IMR-90 (cell line): ENCODE measurements around the gene DOCK4.

Source experiments
- CTCF ChIP-seq: conservative IDR thresholded peaks from 2 replicates; pipeline ENCODE4 v1.5.1; 2012; ENCODE audit warnings: mild to moderate bottlenecking, low read depth, low read length, improper control_type of control experiment
- FOS ChIP-seq: fragments of 150-350 bp; IDR thresholded peaks from 2 replicates; pipeline ENCODE4 v1.6.1; 2016; ENCODE audit warnings: low read depth, low read length
- RAD21 ChIP-seq: IDR thresholded peaks from 2 replicates; pipeline ENCODE4 v1.6.1; 2012; ENCODE audit warnings: low read length, improper control_type of control experiment

DNA sequence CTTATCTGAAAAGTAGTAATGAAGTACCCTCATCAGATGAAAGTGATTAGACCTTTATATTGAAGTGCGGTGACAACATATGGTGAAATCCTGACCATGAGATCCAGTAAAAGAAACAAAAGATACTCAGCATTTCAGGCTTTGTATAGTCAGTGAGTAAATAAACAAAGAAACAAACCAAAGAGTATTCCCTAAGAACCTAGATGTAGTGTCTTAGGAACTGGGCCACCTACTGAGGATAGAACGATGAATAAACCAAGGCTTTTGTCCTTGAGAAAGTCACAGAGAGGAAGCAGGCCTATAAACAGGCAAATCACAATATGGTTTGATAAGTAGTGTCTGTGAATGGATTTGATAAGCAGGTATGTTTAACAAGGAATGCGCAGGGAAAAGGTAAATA, 46.5 kb upstream of the DOCK4 start:
- no peak for TF ChIP-seq CTCF
- TF ChIP-seq RAD21 = no peak
- TF ChIP-seq FOS = no peak
